Brain pericyte (primary cell): ENCODE measurements around the gene ZNF320.
A peak's percentile ranks its signal among the peaks of the same experiment; 100 is the strongest.
"Not testable (repeated sequence)": the region's sequence is repeated elsewhere in the genome, so short reads cannot be mapped to it uniquely, and the experiment has no call there.

Experiments used
- DNase-seq: peaks from one replicate; pipeline ENCODE4 v3.0.0-alpha.2; 2012; ENCODE audit warnings: low read depth, low spot score

The ZNF320 gene

GRCh38 chr19:52922841-52923777 lies 25.7 kb upstream of the ZNF320 start, which contains the start of gene ZNF888:
Gene ZNF888, minus strand, starts transcription at chr19:52923428. Its CDS starts 5,555 bp downstream, at chr19:52917873.
- DNase-seq = peak; percentile 32

DNA sequence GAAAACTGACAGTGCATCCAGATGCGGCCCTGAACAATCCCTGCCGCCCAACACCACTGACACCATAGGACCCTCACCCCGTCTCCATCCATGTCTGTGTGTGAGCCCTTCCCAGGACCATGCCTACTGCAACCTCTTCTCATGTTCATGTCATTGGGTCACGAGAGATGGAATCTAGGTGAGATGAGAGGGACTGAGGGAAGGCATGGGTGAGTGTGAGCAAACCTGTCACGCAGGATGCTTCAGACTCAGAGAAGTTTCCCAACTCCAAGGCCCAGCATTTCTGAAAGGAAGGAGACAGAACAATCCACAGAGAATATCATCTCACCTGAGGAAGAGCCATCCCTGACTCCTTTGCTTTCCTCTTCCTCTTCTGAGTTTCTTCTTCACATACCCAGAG lies 20.1 kb upstream of the ZNF320 start:
- no peak for DNase-seq

DNA sequence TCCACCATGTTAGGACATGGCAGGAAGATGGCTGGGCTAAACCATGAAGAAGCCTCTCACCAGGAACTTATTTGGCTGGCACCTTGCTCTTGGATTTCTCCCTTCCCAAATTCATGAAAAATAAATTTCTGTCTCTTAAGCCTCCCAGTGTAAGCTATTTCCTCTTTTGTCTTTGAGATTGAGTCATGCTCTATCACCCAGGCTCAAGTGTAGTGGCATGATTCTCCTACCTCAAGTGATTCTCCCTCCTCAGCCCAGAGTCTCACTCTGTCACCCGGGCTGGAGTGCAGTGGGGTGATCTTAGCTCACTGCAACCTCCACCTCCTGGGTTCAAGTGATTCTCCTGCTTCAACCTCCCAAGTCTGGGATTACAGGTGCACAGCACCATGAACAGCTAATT lies 13.2 kb upstream of the ZNF320 start:
- DNase-seq = no peak

DNA sequence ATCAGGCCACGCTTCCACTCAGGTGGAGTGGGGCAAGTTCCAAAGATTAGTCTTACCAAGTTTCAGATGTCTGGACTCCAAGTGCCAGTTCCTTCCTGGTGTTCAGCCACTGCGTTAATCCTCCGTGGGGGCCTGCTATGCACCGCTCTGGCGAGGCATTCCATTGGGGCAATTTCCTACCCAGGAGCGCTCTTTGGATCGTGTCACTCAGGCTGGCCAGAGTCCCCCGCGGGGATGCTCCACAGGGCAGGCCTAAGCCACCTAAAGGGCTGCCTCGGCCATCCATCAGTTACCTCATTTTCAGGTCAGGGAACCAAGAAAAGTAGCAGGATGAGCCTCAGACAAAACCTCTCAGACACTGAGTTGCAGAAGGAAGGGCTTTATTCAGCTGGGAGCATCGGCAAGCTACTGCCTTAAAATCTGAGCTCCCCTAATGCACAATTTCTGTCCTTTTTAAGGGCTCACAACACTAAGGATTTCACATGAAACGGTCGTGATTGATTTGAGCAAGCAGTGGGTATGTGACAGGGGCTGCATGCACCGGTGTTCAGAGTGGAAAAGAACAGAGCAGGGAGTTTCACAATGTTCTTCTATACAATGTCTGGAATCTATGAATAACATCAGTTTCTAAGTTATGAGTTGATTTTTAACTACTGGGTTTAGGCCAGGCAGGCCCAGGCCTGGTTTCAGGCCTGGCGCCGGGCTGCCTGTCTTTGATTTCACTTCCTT lies 6.8 kb upstream of the ZNF320 start:
- not testable (repeated sequence) for DNase-seq

- no peak for DNase-seq
Observed at GRCh38 chr19:52901842-52902241, 4.4 kb upstream of the ZNF320 start.

DNA sequence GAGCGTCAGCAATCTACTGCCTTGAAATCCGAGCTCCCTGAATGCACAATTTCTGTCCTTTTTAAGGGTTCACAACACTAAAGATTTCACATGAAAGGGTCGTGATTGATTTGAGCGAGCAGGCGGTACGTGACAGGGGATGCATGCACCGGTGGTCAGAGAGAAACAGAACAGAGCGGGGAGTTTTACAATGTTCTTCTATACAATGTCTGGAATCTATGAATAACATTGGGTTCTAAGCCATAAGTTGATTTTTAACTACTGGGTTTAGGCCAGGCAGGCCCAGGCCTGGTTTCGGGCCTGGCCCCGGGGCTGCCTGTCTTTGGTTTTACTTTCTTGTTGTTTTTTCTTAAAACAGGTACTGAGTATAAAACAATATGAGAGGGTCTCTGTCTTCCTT lies 1.2 kb upstream of the ZNF320 start:
- not testable (repeated sequence) for DNase-seq

GRCh38 chr19:52898101-52898500 lies 666 bp upstream of the ZNF320 start:
- no peak for DNase-seq

DNA sequence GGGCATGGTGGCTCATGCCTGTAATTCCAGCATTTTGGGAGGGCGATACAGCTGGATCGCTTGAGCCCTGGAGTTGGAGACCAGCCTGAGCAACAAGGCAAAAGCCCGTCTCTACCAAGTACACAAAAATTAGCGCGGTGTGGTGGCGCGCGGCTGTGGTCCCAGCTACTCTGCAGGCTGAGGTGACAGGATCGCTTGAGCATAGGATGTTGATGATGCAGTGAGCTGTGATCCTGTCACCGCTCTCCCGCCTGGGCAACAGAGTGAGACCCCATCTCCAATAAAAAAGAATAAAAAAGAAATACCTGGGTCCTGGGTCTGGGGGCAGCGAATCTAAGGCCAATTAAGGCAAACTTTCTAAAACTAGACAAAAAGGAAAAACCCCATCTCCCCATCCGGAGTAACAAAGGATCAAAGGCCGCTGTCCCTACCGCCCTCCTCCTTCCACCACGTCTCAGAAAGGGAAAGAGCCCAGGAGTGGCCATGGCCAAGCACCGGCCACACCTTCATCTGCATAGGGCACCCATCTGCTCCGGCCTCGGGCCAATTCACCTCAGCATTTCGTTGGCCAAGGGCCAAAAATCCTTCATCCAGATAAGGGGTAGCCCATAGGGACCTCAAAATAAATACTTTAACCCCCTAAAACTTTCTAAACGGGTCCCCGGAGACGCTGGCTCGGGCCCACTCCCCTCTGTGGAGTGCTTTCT lies 851 bp downstream of the ZNF320 start:
- no peak for DNase-seq

GRCh38 chr19:52891336-52891735 lies 6.1 kb downstream of the ZNF320 start:
- DNase-seq = no peak

- no peak for DNase-seq
Observed at GRCh38 chr19:52889931-52890330, 7.5 kb downstream of the ZNF320 start.

DNA sequence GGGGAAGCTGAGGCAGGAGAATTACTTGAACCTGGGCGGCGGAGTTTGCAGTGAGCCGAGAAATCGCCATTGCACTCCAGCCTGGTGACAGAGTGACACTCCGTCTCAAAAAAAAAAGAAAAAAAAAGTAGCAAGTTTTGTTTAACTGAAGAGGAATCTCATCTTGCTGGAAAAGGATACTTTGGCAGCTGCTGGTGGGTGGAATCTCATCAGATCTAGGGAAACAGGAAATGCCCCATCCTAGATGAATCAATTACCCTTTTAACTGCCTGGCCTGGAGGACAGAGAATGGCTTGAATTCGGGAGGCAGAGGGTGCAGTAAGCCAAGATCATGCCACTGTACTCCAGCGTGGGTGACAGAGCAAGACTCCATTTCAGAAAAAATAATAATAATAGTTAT lies 8.4 kb downstream of the ZNF320 start:
- DNase-seq = no peak

DNA sequence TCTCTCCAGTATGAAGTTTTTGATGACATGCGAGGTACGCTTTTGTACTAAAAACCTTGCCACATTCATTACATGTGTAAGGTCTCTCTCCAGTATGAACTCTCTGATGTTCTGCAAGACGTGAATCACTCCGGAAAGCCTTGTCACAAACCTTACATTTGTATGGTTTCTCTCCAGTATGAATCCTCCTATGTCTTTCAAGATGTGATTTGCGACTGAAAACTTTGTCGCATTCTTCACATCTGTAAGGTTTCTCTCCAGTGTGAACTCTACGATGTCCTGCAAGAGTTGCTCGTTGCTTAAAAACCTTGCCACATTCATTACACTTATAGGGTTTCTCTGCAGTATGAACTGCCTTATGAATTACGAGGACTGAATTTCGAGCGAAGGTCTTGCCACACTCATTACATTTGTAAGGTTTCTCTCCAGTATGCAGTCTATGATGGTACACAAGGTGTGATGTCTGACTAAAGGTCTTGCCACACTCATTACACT lies 16.5 kb downstream of the ZNF320 start:
- DNase-seq = no peak

GRCh38 chr19:52872996-52873395 lies 24.4 kb downstream of the ZNF320 start:
- not testable (repeated sequence) for DNase-seq

- DNase-seq = no peak
Observed at GRCh38 chr19:52871466-52871865, 26.0 kb downstream of the ZNF320 start.

- DNase-seq = not testable (repeated sequence)
Observed at GRCh38 chr19:52868031-52868430, 29.4 kb downstream of the ZNF320 start.

DNA sequence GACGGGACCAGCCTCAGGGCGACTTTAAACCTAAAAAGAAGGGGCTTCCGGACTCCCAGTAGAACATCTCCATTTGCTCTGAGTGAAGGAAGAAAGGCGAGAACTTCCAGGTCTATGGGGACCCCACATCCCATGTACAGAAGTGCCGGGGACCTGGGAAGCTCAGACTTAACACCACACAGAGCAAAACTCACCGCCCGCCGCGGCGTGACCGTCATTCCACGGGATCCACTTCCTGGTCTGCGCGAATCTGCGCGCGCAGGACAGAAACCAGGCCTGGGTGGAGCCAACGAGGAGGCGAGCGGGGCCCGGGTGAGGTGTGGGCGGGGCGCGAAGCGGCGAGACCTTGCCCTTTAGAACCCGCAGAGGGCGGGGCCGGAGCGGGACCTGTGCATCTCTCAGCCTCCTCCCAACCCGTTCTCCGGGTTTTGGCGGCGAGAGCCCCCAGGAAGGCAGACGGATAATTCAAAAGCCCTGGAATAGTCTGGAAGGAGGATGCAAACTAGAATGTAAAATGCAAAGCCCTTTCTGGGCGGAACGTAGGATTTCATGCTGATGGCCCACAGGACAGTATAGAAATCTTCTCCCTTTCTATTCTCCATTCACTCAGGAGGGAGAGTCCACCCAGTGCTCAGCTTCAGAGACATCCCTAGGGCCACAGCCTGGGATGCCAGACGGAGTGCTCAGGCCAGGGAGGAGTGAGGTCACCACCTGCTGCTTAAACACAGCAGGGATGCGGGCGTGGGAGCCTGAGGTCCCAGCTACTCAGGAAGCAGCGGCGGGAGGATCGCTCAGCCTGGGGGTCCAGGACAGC lies 39.9 kb downstream of the ZNF320 start, which contains the start of gene ZNF468:
ZNF468 (minus strand) TSS at position 242 of the 814 bp plus-strand sequence. CDS start 3,347 bp downstream, outside the sequence.
- not testable (repeated sequence) for DNase-seq

DNA sequence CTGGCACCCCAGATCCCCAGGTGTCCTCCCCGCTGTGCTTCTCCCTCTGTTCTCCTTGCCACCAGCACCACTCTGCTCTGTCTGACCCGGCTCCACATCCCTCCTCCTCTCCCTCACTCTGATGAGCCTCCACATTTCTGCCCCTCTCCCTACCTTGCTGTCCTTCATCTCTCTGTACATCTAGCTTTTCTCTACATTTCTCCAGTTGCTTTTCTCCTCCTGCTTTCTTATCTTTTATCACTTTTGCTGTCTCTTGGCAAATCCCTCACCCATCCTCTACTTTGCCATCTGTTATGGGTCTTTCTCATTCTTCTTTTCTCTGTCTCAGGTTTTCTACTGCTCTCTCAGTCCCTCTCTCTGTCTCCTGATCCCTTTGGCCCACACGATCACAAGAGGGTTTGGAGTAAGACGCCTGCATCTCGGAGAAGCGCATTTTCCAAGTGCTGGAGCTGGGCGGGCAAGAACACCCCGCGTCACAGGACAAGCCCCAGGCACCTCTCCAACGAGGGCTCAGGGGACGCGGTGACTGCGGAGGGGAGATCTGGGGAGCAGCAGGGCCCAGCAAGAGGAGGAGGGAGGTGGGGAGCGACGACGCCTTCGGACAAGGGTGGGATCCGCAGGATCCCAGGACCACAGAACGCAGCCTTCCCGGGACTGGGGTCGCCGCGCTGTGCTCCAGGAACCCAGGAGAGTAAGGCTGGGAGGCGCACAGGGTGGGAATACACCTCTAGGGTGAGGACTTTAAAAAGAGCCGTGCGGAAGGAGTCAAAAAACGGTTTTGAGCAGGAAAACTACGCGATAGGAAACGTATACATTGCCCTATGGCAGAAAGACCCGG lies 40.7 kb downstream of the ZNF320 start:
- DNase-seq = not testable (repeated sequence)
